ENCODE results near the gene EFCAB14.
"Not testable (repeated sequence)": the region's sequence is repeated elsewhere in the genome, so short reads cannot be mapped to it uniquely, and the experiment has no call there.

The EFCAB14 gene

GRCh38 chr1:46721686-46722205 lies 2.8 kb upstream of the EFCAB14 start:
- DNase-seq: no peak

- no peak for DNase-seq
Observed at GRCh38 chr1:46721204-46721603, 2.3 kb upstream of the EFCAB14 start.

DNA sequence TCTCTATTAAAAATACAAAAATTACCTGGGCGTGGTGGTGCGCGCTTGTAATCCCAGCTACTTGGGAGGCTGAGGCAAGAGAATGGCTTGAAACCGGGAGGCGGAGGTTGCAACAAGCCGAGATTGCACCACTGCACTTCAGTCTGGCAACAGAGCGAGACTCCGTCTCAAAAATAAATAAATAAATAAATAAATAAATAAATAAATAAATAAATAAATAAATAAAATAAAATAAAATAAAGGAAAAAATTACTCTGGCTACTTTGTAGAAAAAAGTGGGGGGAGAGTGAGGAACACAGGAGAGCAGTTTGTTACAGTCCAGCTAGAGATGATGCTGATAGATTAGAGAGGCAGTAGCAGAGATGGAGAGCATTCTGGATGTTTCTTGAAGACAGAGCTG lies 1.4 kb upstream of the EFCAB14 start:
- not testable (repeated sequence) for DNase-seq

DNA sequence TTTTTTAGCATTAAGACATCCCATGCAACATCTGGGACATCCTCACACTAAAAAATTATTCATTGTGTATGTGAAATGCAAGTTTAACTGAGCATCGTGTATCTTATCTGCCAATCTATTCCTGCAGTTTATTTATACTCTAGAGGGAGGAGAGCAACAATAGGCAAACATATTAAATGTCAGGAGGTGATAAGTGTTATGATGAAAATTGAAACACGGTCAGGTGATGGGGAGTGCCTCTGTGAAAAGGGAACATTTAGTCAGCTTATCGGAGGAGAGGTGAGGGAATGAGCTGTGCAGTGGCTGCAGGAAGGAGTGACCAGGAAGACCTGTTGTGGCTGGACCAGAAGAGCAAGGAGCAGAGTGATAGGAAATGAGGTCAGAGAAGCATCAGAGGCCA lies 775 bp upstream of the EFCAB14 start:
- DNase-seq: no peak

DNA sequence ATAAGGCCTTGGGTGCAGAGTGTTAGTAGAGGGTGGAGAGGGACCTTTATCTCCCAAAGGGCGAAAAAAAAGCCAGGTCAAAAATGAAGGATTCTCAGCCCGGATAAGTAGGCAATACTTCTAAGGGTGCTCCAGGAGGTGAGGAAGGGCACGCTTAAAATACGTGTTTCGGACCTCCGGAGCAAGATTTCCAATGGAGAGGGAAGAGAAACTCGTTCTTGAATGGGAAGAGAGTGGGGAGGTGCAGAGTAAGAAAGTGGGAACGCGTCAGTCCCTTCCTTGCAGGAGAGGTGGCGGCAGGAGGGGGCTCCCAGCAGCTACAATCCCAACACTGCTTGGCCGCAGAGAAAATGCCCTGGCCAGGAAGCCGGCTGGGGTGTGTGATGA lies 581 bp downstream of the EFCAB14 start:
- DNase-seq: no peak

GRCh38 chr1:46717654-46718053 lies 1.3 kb downstream of the EFCAB14 start:
- DNase-seq: no peak

- DNase-seq: no peak
Observed at GRCh38 chr1:46714976-46715375, 3.9 kb downstream of the EFCAB14 start.

DNA sequence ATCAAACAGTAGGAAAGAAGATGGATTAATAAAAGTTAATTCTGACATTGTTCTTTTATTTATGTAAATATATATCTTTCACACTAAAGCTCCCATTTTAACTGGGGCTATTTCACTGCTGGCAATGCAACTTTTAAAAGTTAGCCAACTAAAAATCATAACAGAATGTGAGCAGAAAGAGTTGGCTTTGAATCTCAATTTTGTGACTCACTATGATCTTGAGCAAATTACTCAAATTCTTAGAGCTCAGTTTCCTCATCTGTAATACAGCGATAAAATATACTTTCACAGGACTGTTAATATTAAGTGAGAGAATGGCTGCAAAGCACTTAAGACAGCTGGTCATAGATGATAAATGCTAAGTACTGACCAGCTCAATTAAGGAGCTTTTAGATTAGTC lies 10.8 kb downstream of the EFCAB14 start:
- DNase-seq: no peak

DNA sequence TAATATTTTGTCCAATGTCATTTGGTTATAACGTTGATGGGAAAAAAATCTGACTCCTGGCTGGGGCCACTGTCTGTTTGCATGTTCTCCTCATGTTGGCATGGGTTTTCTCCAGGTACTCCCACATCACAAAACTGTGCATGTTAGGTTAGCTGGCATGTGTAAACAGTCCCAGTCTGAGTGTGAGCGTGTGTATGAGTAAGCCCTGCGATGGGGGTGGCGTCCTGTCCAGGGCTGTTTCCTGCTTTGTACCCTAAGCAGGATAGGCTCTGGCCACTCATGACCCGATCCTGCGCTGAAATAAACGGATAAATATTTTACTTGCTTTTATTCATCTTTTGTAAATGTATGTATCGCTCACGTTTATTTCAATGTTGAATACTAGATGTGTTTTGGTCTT lies 13.5 kb downstream of the EFCAB14 start:
- DNase-seq: no peak

DNA sequence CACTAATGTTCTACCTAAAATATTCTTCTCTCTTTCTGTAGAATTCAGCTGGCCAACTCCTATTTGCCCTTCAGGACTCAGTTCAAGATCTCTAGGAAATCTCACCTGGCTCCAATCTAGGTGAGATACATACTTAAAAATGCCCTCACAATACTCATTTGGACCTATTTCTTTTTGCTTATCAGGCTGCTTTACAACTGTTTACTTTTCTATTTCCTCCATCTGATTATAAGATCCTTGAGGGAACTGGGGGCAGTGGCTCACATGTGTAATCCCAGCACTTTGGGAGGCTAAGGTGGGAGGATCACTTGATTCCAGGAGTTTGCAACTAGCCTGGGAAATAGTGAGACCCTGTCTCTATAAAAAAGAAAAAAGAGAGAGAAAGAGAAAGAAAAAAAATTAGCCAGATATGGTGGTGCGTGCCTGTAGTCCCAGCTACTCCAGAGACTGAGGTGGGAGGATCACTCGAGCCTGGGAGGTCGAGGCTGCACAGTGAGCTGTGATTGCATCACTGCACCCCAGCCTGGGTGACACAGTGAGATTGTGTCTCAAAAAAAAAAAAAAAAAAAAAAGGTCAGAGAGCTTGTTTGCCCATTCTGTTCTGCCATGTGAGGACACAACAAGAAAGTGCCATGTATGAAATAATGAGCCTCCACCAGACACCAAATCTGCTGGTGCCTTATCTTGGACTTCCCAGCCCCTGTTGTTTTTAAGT lies 14.8 kb downstream of the EFCAB14 start:
- DNase-seq: no peak

- DNase-seq: no peak
Observed at GRCh38 chr1:46699666-46700065, 19.2 kb downstream of the EFCAB14 start.

DNA sequence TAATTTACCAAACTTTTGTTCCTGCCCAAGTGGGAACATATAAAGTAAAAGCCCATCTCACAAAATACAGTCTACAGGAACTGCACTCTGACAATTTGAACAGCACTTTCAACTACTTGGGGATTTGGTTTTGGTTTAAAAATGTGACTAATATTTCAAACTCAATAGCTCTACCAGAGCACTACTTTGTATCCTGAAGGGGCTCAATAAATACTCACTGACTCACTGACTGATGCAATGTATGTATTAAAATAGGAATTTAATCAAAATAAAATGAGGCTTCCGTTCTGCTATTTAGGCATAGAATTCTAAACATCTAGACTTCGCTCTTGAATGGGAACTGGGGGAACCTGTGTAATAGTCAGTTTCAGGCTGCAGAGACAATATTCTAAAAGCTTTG lies 21.9 kb downstream of the EFCAB14 start:
- no peak for DNase-seq

DNA sequence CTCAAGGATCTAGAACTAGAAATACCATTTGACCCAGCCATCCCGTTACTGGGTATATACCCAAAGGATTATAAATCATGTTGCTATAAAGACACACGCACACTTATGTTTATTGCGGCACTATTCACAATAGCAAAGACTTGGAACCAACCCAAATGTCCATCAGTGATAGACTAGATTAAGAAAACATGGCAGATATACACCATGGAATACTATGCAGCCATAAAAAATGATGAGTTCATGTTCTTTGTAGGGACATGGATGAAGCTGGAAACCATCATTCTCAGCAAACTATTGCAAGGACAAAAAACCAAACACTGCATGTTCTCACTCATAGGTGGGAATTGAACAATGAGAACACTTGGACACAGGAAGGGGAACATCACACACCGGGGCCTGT lies 24.2 kb downstream of the EFCAB14 start:
- not testable (repeated sequence) for DNase-seq

DNA sequence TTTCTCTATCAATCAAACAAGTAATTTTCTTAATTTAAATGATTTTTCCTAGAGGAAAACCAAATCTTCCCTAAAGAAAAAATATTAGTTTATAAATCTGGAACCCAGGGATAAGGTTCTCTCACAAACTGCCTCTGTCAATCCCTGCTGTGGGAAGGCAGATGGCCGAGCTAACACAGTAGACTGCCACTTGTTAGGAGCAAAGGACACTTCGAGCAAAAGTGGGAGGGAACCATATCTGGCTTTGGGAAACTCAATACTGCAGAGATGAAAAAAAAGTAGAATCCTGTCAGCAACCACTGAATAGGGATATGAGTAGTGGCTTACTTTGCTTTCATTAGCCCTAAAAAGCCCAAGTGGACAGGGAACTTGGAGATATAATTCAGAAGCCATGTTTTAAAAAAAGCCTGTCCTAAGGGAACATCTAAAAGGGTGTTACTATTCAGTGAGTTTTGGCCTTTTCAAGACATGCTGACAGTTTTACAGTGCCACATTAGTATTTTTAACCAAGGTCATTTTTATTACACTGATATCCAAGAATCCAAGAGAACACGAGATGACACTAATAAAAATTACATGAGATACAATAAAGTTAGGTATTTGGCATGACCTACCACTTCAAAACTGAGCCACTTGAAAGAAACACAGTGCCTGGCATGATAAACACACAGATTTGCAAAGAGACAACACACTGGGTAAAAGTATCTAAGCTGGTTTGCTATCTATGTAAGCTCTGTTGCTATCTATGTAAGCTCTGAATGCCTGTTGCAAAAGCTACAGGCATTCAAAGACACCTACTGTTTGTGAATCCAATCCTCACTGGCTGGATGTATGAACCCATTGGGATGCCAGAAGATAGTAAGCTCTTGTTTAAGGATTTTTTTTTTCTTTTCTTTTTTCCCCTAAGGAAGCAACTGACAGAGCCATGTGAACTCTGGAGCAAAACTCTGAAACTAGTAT lies 25.8 kb downstream of the EFCAB14 start:
- DNase-seq: no peak

GRCh38 chr1:46691997-46692790 lies 26.7 kb downstream of the EFCAB14 start:
- DNase-seq: no peak

- DNase-seq: no peak
Observed at GRCh38 chr1:46690931-46691421, 27.9 kb downstream of the EFCAB14 start.

- DNase-seq: no peak
Observed at GRCh38 chr1:46689897-46690296, 29.0 kb downstream of the EFCAB14 start.

GRCh38 chr1:46689356-46689755 lies 29.6 kb downstream of the EFCAB14 start:
- no peak for DNase-seq

GRCh38 chr1:46687921-46688509 lies 30.9 kb downstream of the EFCAB14 start:
- no peak for DNase-seq

DNA sequence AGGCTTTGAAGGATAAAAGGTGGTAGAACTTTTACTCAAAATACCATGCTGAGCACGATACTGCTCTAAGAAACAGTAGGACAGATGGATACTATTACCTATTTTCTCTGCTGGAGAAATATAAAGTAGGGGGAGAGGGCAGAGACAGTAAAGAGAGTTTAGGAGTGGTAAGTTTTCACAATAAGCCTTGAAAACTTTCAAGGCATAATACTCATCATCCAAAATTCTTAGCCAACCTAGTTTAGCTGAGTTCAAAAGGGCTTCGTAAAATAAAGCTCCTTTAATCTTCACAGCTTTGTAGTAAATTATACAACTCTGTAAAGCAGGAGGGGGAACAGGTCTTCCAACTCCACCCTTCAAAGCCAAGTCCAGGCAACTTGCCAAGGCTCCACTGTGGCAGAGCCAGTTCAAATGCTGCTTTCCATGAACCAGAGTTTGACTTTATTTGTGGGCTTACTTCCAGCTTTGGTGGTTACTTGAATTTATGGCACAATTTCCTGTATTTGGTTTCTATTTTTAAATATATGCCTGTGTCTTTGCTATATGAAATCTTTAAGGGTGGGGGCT lies 31.7 kb downstream of the EFCAB14 start:
- DNase-seq: no peak

DNA sequence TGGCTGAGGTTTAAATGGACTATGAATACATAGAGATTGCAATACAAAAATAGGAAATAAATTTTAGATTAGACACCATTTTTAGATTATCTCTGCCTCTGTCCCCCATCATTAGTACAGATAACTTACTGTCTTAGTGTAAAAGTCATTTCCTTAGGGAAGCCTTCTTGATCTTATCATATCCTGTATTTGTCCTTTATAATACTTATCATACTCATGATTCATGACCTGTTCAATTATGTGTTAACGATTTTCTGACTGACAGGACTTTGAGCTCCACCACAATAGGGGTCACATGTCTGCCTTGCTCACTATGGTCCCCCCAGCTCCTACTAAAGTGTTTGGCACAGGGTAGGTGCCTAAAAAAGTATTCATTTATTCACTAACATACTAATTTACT lies 32.7 kb downstream of the EFCAB14 start:
- DNase-seq: no peak

DNA sequence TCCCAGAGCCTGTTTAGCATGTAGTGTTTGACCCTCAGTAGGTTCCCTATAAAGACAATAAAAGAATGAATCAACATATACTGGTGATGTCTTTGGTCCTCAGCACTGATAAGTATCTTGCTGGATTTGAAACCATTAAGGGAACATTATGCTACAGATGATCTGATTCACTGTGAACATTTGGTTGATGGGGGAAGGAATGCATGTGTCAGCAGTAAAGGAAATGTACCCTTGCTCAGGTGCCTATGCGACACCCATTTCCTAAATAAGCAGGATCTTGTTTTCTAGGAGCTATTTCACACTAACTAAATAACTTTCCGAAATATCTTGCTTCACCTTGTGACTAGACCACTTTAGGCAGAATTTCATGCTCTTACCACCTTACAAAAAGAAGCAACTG lies 34.2 kb downstream of the EFCAB14 start:
- DNase-seq: no peak

All from activated CD4-positive, CD25-positive, alpha-beta regulatory T cell treated with anti-CD3 and anti-CD28 coated beads, Interleukin-2, amount 50 U/mL, for 72 hours (primary cell).